GM12878 (cell line): ENCODE results near the gene C1QL2. TPM values are rescaled to one million over a fixed set of nuclear protein-coding genes. Genes with fewer than 3 reads are reported as not detected.

Experiments used
- ATAC-seq: fragments of 200-7000 bp; cut with Tn5 transposase; 3 replicates; pipeline ENCODE4 v1.9.1; 2020; ENCODE audit warnings: mild to moderate bottlenecking, moderate library complexity
- BruUV-seq: library from RNA; stranded (reverse); fragments of 400-500 nt; replicated peaks from 2 replicates; lab custom pipeline; 2021; lab: Mats Ljungman, UMichigan
- CTCF ChIA-PET: fragments of 300-600 bp; sonication (Branson Sonifier 250); formaldehyde crosslinking; extraction: SDS; loops from one replicate; lab custom pipeline; 2021; ENCODE audit warnings: inconsistent platforms; lab: Yijun Ruan, JAX
- POLR2A ChIA-PET: fragments of 350-600 bp; formaldehyde crosslinking; extraction: SDS; loops from one replicate; lab custom pipeline; 2021; ENCODE audit warnings: inconsistent platforms; lab: Charles Lee
- RAD21 ChIA-PET: fragments of 300-600 bp; sonication (Branson Sonifier 250); formaldehyde crosslinking; loops from one replicate; lab custom pipeline; 2023; ENCODE audit warnings: antibody characterized with exemption; ENCODE audit not compliant: unreplicated experiment; lab: Charles Lee
- SMC1A ChIA-PET: fragments of 300-600 bp; sonication (Branson Sonifier 250); formaldehyde crosslinking; loops from one replicate; lab custom pipeline; 2023; ENCODE audit not compliant: unreplicated experiment, uncharacterized antibody; lab: Charles Lee
- DNase-seq: peaks from one replicate; pipeline ENCODE4 v3.0.0-alpha.2; 2011; ENCODE audit warnings: low read depth, low spot score
- FAIRE-seq: peaks from 3 replicates; lab custom pipeline; 2011; peaks lifted over from hg19 to GRCh38; lab: Jason Lieb, UNC
- H2AFZ ChIP-seq: 2 replicates; pipeline ENCODE4 v1.6.0; 2011; ENCODE audit warnings: low read depth, low read length, control low read depth; ENCODE audit not compliant: control insufficient read depth
- H3K27ac ChIP-seq: 2 replicates; pipeline ENCODE4 v1.5.1; 2011; ENCODE audit warnings: control low read depth; ENCODE audit not compliant: control insufficient read depth, insufficient read depth
- H3K27me3 ChIP-seq, 2 experiments: replicated peaks in 1 of 2; 2 replicates each; pipeline versions ENCODE4 v1.6.0 to v1.6.1; 2011; ENCODE audit warnings: low read length in 1 of 2; ENCODE audit not compliant: control insufficient read depth in 2 of 2, insufficient read depth in 2 of 2
- H3K36me3 ChIP-seq, 2 experiments: 2 replicates each; pipeline ENCODE4 v1.5.1; 2011; ENCODE audit warnings: low read length in 1 of 2; ENCODE audit not compliant: control insufficient read depth in 2 of 2, insufficient read depth in 2 of 2
- H3K4me1 ChIP-seq: 2 replicates; pipeline ENCODE4 v1.6.1; 2011; ENCODE audit warnings: mild to moderate bottlenecking, low read length, moderate library complexity, mixed read lengths; ENCODE audit not compliant: control insufficient read depth, insufficient read depth
- H3K4me2 ChIP-seq: 2 replicates; pipeline ENCODE4 v1.6.0; 2011; ENCODE audit warnings: control low read depth; ENCODE audit not compliant: control insufficient read depth, insufficient read depth
- H3K4me3 ChIP-seq: fragments of 200-600 bp; sonication (generic); 2 replicates; pipeline ENCODE4 v1.5.1; 2016
- H3K79me2 ChIP-seq: 2 replicates; pipeline ENCODE4 v1.6.0; 2011; ENCODE audit warnings: low read length; ENCODE audit not compliant: control insufficient read depth, insufficient read depth
- H3K9ac ChIP-seq: 2 replicates; pipeline ENCODE4 v1.8.0; 2011; ENCODE audit warnings: low read length, control low read depth, mixed read lengths; ENCODE audit not compliant: control insufficient read depth, insufficient read depth
- H3K9me3 ChIP-seq: replicated peaks from 3 replicates; pipeline ENCODE4 v1.5.1; 2011; ENCODE audit warnings: mild to moderate bottlenecking, low read length; ENCODE audit not compliant: control insufficient read depth, insufficient read depth
- H4K20me1 ChIP-seq: 2 replicates; pipeline ENCODE4 v1.6.0; 2011; ENCODE audit not compliant: control insufficient read depth, insufficient read depth
- CBX5 ChIP-seq: sonication (generic); IDR thresholded peaks from 2 replicates; pipeline ENCODE4 v1.6.1; 2016; ENCODE audit warnings: low read depth, moderate library complexity, mild to moderate bottlenecking, inconsistent platforms
- CREM ChIP-seq: IDR thresholded peaks from 2 replicates; pipeline ENCODE4 v1.6.1; 2014; ENCODE audit warnings: antibody characterized with exemption, low read depth
- LARP7 ChIP-seq: fragments of 450-650 bp; IDR thresholded peaks from 2 replicates; pipeline ENCODE4 v1.6.1; 2017; ENCODE audit warnings: mild to moderate bottlenecking
- MAX ChIP-seq: IDR thresholded peaks from 2 replicates; pipeline ENCODE4 v1.6.1; 2012; ENCODE audit warnings: low read depth, low read length, improper control_type of control experiment
- MYB ChIP-seq: fragments of 150-350 bp; IDR thresholded peaks from 2 replicates; pipeline ENCODE4 v1.6.1; 2014; ENCODE audit warnings: mild to moderate bottlenecking, low read depth, low read length, borderline replicate concordance
- NBN ChIP-seq: fragments of 450-650 bp; IDR thresholded peaks from 2 replicates; pipeline ENCODE4 v1.6.1; 2016
- POLR2AphosphoS2 ChIP-seq: IDR thresholded peaks from 2 replicates; pipeline ENCODE4 v1.6.1; 2011; ENCODE audit warnings: low read depth, mild to moderate bottlenecking, low read length, improper control_type of control experiment, moderate library complexity
- RUNX3 ChIP-seq: IDR thresholded peaks from 2 replicates; pipeline ENCODE4 v1.6.1; 2012; ENCODE audit warnings: low read length, inconsistent platforms
- TARDBP ChIP-seq: IDR thresholded peaks from 2 replicates; pipeline ENCODE4 v1.6.1; 2016; ENCODE audit warnings: borderline replicate concordance
- ZBTB33 ChIP-seq: fragments of 450-650 bp; IDR thresholded peaks from 2 replicates; pipeline ENCODE4 v1.6.1; 2017; ENCODE audit warnings: mild to moderate bottlenecking
- ZNF207 ChIP-seq: fragments of 450-650 bp; IDR thresholded peaks from 2 replicates; pipeline ENCODE4 v1.6.1; 2014; ENCODE audit warnings: antibody characterized with exemption, mild to moderate bottlenecking, borderline replicate concordance
- WGBS: methylation state at CpG from one replicate; pipeline ENCODE4 v1.1.6; 2016; ENCODE audit warnings: low lambda C conversion rate; ENCODE audit not compliant: insufficient replicate concordance, insufficient coverage; ENCODE audit errors: missing lambda C conversion rate; 5-methylcytosine and 5-hydroxymethylcytosine counted together
- in situ Hi-C: fragments of 300-500 bp; cut with MboI; formaldehyde crosslinking; loops from 9 replicates; pipeline ENCODE4 v1.14.3; 2018; ENCODE audit warnings: mixed read lengths
- intact Hi-C: fragments of 100-400 bp; cut with micrococcal nuclease; formaldehyde crosslinking; loops from one replicate; pipeline ENCODE4 v1.14.2; 2022; ENCODE audit not compliant: unreplicated experiment
- polyA plus RNA-seq, 11 experiments: library from polyadenylated mRNA; depleted of rRNA in 4 of 11; unstranded in 6 of 11; stranded (reverse) in 5 of 11; fragments of >200 nt; fragmentation: Nextera tagmentation in 4 of 11; fragmentation: Illumina TruSeq in 1 of 11; extraction: Ambion mirVana in 4 of 11; extraction: Trizol in 1 of 11; gene quantifications; 1 replicate in 1 of 11; 2 replicates in 10 of 11; pipeline versions ENCODE4 v1.2.1 to v1.2.3, GENCODE V29; 2011 to 2016; ENCODE audit warnings: inconsistent platforms in 2 of 11, missing spikeins in 2 of 11, low read depth in 1 of 11
- total RNA-seq, 4 experiments: library from RNA; depleted of rRNA in 3 of 4; stranded (reverse); fragments of >200 nt in 3 of 4; fragmentation: Illumina TruSeq in 1 of 4; extraction: Trizol in 1 of 4; gene quantifications; 2 replicates each; pipeline versions ENCODE4 v1.2.1 to v1.2.3, GENCODE V29; 2013 to 2021
- TF ChIP-seq, protein P1 (sequence below): fragments of 150-350 bp; IDR thresholded peaks from 2 replicates; pipeline ENCODE4 v1.6.1; 2014; ENCODE audit warnings: mild to moderate bottlenecking, low read depth, low read length
- TF ChIP-seq, protein P2 (sequence below): IDR thresholded peaks from 2 replicates; pipeline ENCODE4 v1.6.1; 2011; ENCODE audit warnings: borderline replicate concordance, low read depth, mild to moderate bottlenecking, moderate library complexity, mixed read lengths, low read length; ENCODE audit not compliant: insufficient read depth; ENCODE audit errors: extremely low read length

Gene C1QL2
- total and polyA plus RNA-seq, 10 of the 15 experiments (the other 5 are each of a cell fraction or from before 2014, with no cell fraction given) = not detected

- TF ChIP-seq MYB = no peak
- no peak for TF ChIP-seq POLR2AphosphoS2
- TF ChIP-seq LARP7 = no peak
- TF ChIP-seq, protein P1, sequence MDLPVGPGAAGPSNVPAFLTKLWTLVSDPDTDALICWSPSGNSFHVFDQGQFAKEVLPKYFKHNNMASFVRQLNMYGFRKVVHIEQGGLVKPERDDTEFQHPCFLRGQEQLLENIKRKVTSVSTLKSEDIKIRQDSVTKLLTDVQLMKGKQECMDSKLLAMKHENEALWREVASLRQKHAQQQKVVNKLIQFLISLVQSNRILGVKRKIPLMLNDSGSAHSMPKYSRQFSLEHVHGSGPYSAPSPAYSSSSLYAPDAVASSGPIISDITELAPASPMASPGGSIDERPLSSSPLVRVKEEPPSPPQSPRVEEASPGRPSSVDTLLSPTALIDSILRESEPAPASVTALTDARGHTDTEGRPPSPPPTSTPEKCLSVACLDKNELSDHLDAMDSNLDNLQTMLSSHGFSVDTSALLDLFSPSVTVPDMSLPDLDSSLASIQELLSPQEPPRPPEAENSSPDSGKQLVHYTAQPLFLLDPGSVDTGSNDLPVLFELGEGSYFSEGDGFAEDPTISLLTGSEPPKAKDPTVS = no peak
- 24% methylated on average over 9 of the region's 9 CpGs for WGBS
- in situ Hi-C loops (no loop called here), intact Hi-C loops (no loop called here)
- FAIRE-seq (no peak), ATAC-seq (no peak), DNase-seq (no peak)
- Histone ChIP-seq H3K36me3 (no peaks in the 10 kb centered on the region), H4K20me1 (no peaks in the 10 kb centered on the region), H3K79me2 (no peaks in the 10 kb centered on the region), H3K9me3 (no peaks in the 10 kb centered on the region), H3K4me2 (no peak overlapping the region), H3K9ac (no peak overlapping the region), H2AFZ (no peak overlapping the region), H3K4me1 (no peaks in the 10 kb centered on the region), H3K4me3 (no peak overlapping the region), H3K27ac (no peak overlapping the region), H3K27me3 (no peaks in the 10 kb centered on the region; a peak in 2 of 4 replicates)
- ChIA-PET RAD21 (no interaction called here), POLR2A (no interaction called here), SMC1A (no interaction called here), CTCF (no interaction called here)
- BruUV-seq = no TSS peak
Measured at GRCh38 chr2:119117891-119118882, 40.4 kb downstream of the C1QL2 start.

- Histone ChIP-seq H3K9me3 (no peaks in the 10 kb centered on the region), H3K36me3 (no peaks in the 10 kb centered on the region), H3K4me3 (no peak overlapping the region), H3K27ac (no peak overlapping the region), H3K4me2 (no peak overlapping the region), H3K9ac (no peak overlapping the region), H2AFZ (no peak overlapping the region), H4K20me1 (no peaks in the 10 kb centered on the region), H3K4me1 (no peaks in the 10 kb centered on the region), H3K79me2 (no peaks in the 10 kb centered on the region), H3K27me3 (no peaks in the 10 kb centered on the region; a peak in 2 of 4 replicates)
- POLR2A ChIA-PET = no interaction called here
- in situ Hi-C loops = no loop called here
- RAD21 ChIA-PET = no interaction called here
- CTCF ChIA-PET = no interaction called here
- WGBS = 5% methylated on average over 7 of the region's 7 CpGs
- SMC1A ChIA-PET = no interaction called here
- BruUV-seq = no TSS peak
- no peak for FAIRE-seq
- intact Hi-C loops = no loop called here
- no peak for DNase-seq
- no peak for ATAC-seq
- TF ChIP-seq RUNX3 (no peak), ZBTB33 (no peak), TARDBP (no peak), CBX5 (no peak), NBN (no peak), MAX (no peak), CREM (no peak), ZNF207 (no peak)
- TF ChIP-seq, protein P2, sequence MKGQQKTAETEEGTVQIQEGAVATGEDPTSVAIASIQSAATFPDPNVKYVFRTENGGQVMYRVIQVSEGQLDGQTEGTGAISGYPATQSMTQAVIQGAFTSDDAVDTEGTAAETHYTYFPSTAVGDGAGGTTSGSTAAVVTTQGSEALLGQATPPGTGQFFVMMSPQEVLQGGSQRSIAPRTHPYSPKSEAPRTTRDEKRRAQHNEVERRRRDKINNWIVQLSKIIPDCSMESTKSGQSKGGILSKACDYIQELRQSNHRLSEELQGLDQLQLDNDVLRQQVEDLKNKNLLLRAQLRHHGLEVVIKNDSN = no peak
Measured at GRCh38 chr2:119117408-119117807, 41.1 kb downstream of the C1QL2 start.
